Measurements from ENCODE around the gene SMAP1.

DNA sequence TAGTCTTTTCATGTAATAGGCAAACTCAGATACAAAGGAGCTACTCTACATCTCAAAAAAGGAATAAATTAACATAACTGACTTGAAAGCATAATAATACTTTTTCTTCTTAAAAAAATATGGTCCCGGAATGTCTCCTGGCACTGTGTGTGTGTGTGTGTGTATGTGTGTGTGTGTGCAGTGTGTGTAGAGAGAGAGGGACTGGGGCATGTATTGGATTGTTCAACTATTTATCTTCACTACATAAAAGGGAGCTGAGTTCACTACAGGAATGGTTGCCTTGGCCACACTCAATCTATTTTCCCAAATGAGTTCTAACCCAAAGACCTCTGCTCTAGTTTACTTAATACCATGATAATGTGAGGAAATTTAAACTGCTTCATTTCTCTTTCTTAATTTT is 238.1 kb downstream of the SMAP1 start:
- TF ChIP-seq CTCF (IDR thresholded peaks at IDR 0.05) (no peak), POLR2A (IDR thresholded peaks at IDR 0.05) (no peak)

All from thyroid gland (tissue), 4 donors.